HL-60 (cell line): ENCODE results near the gene MYOF.

Source experiments
- DNase-seq, 2 experiments: peaks; one replicate each; pipeline ENCODE4 v3.0.0-alpha.2; 2010 to 2020; ENCODE audit warnings: low read depth in 1 of 2, low spot score in 1 of 2
- H3K27ac ChIP-seq: fragments of 250-450 bp; sonication (Bioruptor Pico); replicated peaks from 2 replicates; pipeline ENCODE4 v1.5.1; 2020; ENCODE audit warnings: mild to moderate bottlenecking, moderate library complexity
- H3K27me3 ChIP-seq: fragments of 250-450 bp; sonication (Bioruptor Pico); 2 replicates; pipeline ENCODE4 v1.5.1; 2021; ENCODE audit warnings: mild to moderate bottlenecking, moderate library complexity; ENCODE audit not compliant: insufficient read depth, poor library complexity, severe bottlenecking
- H3K4me3 ChIP-seq: replicated peaks from 2 replicates; pipeline ENCODE4 v1.5.1; 2011; ENCODE audit warnings: mild to moderate bottlenecking, control low read depth, low read length; ENCODE audit not compliant: insufficient read depth
- CTCF ChIP-seq: IDR thresholded peaks from one replicate; pipeline ENCODE4 v1.5.1; 2011; ENCODE audit warnings: low read length, control low read depth, inconsistent platforms; ENCODE audit not compliant: insufficient read depth
- GABPA ChIP-seq: IDR thresholded peaks from 2 replicates; pipeline ENCODE4 v1.6.1; 2012; ENCODE audit warnings: low read depth
- POLR2AphosphoS5 ChIP-seq: IDR thresholded peaks from 2 replicates; pipeline ENCODE4 v1.6.1; 2012; ENCODE audit warnings: low read depth
- SPI1 ChIP-seq: IDR thresholded peaks from 2 replicates; pipeline ENCODE4 v1.6.1; 2012; ENCODE audit warnings: low read depth, mild to moderate bottlenecking, borderline replicate concordance
- TF ChIP-seq, protein P1 (sequence below): IDR thresholded peaks from 2 replicates; pipeline ENCODE4 v1.6.1; 2012; ENCODE audit warnings: low read depth; ENCODE audit not compliant: insufficient replicate concordance

Gene MYOF

DNA sequence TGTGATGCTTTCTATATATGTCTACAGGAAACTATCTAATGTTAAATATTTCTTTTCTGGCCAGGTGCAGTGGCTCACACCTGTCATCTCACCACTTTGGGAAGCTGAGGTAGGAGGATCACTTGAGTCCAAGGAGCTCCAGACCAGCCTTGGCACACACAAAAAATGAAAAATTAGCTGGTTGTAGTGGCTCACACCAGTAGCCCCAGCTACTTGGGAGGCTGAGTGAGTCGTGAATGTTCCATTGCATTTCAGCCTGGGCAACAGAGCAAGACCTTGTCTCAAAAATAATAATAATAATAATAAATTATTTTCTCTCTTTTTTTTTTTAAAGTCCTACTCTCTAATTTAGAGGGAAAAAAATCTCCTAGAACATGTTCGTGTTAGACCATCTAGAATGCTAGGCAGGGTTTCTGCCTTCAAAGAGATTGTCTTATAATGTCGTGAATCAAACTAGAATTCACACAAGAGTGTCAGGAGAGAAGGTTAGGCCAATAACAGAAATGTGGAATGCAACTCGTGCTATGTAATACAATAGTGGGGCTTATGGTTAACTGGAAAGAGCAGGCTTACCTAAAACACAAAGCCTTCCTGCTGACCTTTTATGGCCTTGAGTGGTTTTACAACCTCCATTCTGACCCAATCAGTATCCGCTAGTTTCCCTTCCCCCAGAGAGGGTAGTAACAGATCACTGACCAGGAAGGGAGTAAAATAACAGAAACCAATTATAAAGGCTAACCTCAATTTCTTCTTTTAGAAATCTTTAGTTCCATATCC lies 46.3 kb downstream of the MYOF start:
- H3K27ac ChIP-seq = peak overlapping the region; percentile 26; the same call in 1 of the 2 replicates
- peak; percentile 50 to 78 for DNase-seq

DNA sequence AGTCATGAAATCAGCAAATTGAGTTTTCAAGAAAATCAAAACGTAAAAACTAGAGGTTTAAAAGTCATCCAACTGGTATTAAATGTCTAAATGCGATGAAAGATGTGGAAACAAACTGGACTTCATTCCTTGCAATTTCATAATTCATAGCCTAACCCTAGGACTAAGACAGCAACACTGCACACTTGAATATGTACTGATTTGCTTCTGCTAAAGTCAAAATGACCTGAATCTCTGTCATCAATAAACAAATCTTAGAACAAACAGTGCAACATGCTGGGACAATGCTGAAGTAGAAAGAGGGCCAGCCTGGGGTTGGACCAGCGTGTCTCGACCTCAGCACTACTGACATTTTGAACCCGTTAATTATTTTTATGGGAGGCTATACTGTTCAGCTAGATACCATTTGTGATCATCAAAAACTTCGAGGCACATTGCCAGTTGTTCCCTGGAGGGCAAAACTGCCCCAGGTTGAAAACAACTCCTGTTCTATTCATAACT lies 47.1 kb downstream of the MYOF start:
- H3K4me3 ChIP-seq = no peak overlapping the region
- H3K27ac ChIP-seq = no peak overlapping the region
- TF ChIP-seq, protein P1, sequence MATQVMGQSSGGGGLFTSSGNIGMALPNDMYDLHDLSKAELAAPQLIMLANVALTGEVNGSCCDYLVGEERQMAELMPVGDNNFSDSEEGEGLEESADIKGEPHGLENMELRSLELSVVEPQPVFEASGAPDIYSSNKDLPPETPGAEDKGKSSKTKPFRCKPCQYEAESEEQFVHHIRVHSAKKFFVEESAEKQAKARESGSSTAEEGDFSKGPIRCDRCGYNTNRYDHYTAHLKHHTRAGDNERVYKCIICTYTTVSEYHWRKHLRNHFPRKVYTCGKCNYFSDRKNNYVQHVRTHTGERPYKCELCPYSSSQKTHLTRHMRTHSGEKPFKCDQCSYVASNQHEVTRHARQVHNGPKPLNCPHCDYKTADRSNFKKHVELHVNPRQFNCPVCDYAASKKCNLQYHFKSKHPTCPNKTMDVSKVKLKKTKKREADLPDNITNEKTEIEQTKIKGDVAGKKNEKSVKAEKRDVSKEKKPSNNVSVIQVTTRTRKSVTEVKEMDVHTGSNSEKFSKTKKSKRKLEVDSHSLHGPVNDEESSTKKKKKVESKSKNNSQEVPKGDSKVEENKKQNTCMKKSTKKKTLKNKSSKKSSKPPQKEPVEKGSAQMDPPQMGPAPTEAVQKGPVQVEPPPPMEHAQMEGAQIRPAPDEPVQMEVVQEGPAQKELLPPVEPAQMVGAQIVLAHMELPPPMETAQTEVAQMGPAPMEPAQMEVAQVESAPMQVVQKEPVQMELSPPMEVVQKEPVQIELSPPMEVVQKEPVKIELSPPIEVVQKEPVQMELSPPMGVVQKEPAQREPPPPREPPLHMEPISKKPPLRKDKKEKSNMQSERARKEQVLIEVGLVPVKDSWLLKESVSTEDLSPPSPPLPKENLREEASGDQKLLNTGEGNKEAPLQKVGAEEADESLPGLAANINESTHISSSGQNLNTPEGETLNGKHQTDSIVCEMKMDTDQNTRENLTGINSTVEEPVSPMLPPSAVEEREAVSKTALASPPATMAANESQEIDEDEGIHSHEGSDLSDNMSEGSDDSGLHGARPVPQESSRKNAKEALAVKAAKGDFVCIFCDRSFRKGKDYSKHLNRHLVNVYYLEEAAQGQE = no peak
- TF ChIP-seq POLR2AphosphoS5 = no peak
- no peak for TF ChIP-seq SPI1
- TF ChIP-seq GABPA = no peak
- no peak for TF ChIP-seq CTCF
- no peaks in the 10 kb centered on the region for H3K27me3 ChIP-seq
- DNase-seq = no peak

More for the DNA sequence above, 46.3 kb downstream of the MYOF start:
- Histone ChIP-seq H3K27me3 (no peaks in the 10 kb centered on the region), H3K4me3 (no peak overlapping the region)
- no peak for TF ChIP-seq POLR2AphosphoS5
- no peak for TF ChIP-seq GABPA
- TF ChIP-seq, protein P1 = no peak
- TF ChIP-seq CTCF = no peak
- no peak for TF ChIP-seq SPI1

DNA sequence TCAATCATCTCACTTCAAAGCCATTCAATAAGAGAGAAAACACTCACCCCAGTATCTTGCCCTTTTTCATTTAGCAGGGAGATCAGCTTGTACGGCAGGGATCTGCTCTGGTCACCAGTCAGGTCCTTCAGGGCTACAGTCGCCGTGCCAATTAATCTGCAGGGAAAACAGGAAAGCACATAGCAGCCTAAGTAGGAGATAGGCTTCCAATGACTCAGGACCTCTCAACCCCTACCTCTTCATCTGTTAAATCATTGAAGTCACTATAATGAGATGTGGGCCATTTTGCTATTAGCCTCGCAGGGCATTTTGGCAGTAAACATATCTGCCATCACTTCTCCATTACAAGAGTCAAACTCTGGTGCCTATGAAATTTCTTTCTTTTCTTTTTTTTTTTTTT lies 50.8 kb downstream of the MYOF start:
- no peak for DNase-seq
- Histone ChIP-seq H3K27ac (no peak overlapping the region), H3K4me3 (no peak overlapping the region), H3K27me3 (no peaks in the 10 kb centered on the region)
- TF ChIP-seq SPI1 = no peak
- no peak for TF ChIP-seq CTCF
- no peak for TF ChIP-seq POLR2AphosphoS5
- TF ChIP-seq, protein P1 = no peak
- no peak for TF ChIP-seq GABPA
